ENCODE data around the gene KMT2D.

- TF ChIP-seq CTCF (IDR thresholded peaks at IDR 0.05) (no peak), EZH2 (IDR thresholded peaks at IDR 0.05) (no peak), EZH2phosphoT487 (IDR thresholded peaks at IDR 0.05) (no peak)
Observed at GRCh38 chr12:49022558-49023178, 37.9 kb downstream of the KMT2D start.
